Measurements from ENCODE around the gene TGFA. TPM values are rescaled to one million over a fixed set of nuclear protein-coding genes. Genes with fewer than 3 reads are reported as not detected.

Gene TGFA
- total RNA-seq, 8 experiments from 2014 or later: 0.09 to 2.5 (median 0.45) TPM

Other genes with a start within 250 kb of the TGFA start
- 10 to 100 TPM in 5 of 8 experiments, 1 to 10 TPM in 1, under 1 TPM in 2; 0.49 to 66.9 (median 44.5) TPM for gene ADD2, start 214.4 kb upstream of the TGFA start, total RNA-seq
- not detected for gene FIGLA, start 236.8 kb upstream of the TGFA start, total RNA-seq